GM06990 (cell line): ENCODE data around the gene FRMPD2.

Experiments
- DNase-seq: peaks from one replicate; pipeline ENCODE4 v3.0.0-alpha.2; 2011; ENCODE audit not compliant: insufficient read length; ENCODE audit errors: extremely low read depth
- H3K27me3 ChIP-seq: replicated peaks from 2 replicates; pipeline ENCODE4 v1.6.0; 2011; ENCODE audit warnings: low read length; ENCODE audit not compliant: control insufficient read depth, insufficient read depth
- H3K36me3 ChIP-seq: 2 replicates; pipeline ENCODE4 v1.5.1; 2011; ENCODE audit warnings: low read length; ENCODE audit not compliant: control insufficient read depth, insufficient read depth
- H3K4me3 ChIP-seq: replicated peaks from 2 replicates; pipeline ENCODE4 v1.5.1; 2011; ENCODE audit warnings: low read depth, mild to moderate bottlenecking, control low read depth, low read length
- CTCF ChIP-seq: IDR thresholded peaks from 2 replicates; pipeline ENCODE4 v1.5.1; 2011; ENCODE audit warnings: low read length, control low read depth, mild to moderate bottlenecking, inconsistent platforms; ENCODE audit not compliant: insufficient read depth, poor library complexity, severe bottlenecking

The FRMPD2 gene

GRCh38 chr10:48302515-48303476 lies 28.3 kb upstream of the FRMPD2 start:
- DNase-seq = no peak
- no peaks in the 10 kb centered on the region for H3K27me3 ChIP-seq
- H3K4me3 ChIP-seq = no peak overlapping the region
- TF ChIP-seq CTCF = no peak
- H3K36me3 ChIP-seq = no peaks in the 10 kb centered on the region

- no peak overlapping the region for H3K4me3 ChIP-seq
- no peak for TF ChIP-seq CTCF
- H3K27me3 ChIP-seq = no peaks in the 10 kb centered on the region
- DNase-seq = no peak
- no peaks in the 10 kb centered on the region for H3K36me3 ChIP-seq
Measured at GRCh38 chr10:48300556-48300955, 26.1 kb upstream of the FRMPD2 start.

DNA sequence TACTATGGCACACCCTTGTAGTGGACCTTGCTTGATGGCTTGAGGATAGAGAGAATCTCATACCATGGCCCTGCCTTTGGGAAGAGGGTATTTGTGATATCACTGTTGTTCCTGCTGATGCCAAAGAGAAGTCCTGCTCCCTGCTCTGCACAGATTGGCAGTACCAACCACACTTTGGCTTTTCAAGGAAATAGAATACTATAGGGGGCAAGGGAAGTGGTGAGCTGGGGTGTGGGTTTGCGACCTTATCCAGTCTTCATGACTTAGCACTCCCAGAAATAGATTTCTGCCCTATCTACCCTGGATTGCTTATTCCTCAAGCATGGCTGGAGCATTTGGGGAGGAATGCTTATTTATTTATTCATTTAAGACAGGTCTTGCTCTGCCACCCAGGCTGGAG lies 25.2 kb upstream of the FRMPD2 start:
- Histone ChIP-seq H3K4me3 (no peak overlapping the region), H3K27me3 (no peaks in the 10 kb centered on the region), H3K36me3 (no peaks in the 10 kb centered on the region)
- no peak for DNase-seq
- TF ChIP-seq CTCF = no peak

DNA sequence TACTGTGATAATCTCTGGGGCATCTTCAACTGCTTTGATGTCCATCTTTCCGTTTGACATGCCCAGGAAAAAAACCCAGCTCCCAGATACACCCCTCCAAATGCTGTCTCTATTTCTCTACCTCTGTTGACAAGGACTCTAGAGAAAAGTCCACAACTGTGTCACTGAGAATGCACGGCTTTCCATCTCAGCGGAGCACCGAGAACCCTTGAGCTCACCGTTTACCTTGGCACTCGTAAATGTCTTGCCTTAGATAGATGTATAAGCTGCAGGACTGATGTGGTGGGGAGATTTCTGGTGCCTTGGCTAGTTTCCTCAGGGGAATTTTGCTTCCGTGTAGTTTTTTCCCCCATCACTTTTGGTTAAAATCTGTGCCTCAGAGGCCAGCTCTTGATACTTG lies 24.6 kb upstream of the FRMPD2 start:
- TF ChIP-seq CTCF = no peak
- Histone ChIP-seq H3K36me3 (no peaks in the 10 kb centered on the region), H3K27me3 (no peaks in the 10 kb centered on the region), H3K4me3 (no peak overlapping the region)
- DNase-seq = no peak

- no peak for DNase-seq
- no peaks in the 10 kb centered on the region for H3K27me3 ChIP-seq
- no peak overlapping the region for H3K4me3 ChIP-seq
- TF ChIP-seq CTCF = no peak
- no peaks in the 10 kb centered on the region for H3K36me3 ChIP-seq
Measured at GRCh38 chr10:48296576-48297098, 22.1 kb upstream of the FRMPD2 start.
